Measurements from ENCODE around the gene THSD4.

GRCh38 chr15:71244250-71244649 lies 129.0 kb downstream of the THSD4 start:
- no peak for TF ChIP-seq POLR2AphosphoS5 (IDR thresholded peaks at IDR 0.05; ENCODE audit: borderline replicate concordance, low read depth, low read length)
- no peak for TF ChIP-seq EZH2 (IDR thresholded peaks at IDR 0.05)

Measured in SK-N-MC (cell line).